ENCODE measurements around the gene LAG3.
"Not testable (repeated sequence)": the region's sequence is repeated elsewhere in the genome, so short reads cannot be mapped to it uniquely, and the experiment has no call there.

Gene LAG3

GRCh38 chr12:6734506-6735387 lies 37.6 kb upstream of the LAG3 start:
- DNase-seq (ENCODE audit: low read depth): no peak
- no peak overlapping the region for H3K4me3 ChIP-seq (ENCODE audit: low read length)
- TF ChIP-seq CTCF (IDR thresholded peaks at IDR 0.05; ENCODE audit: insufficient read depth, low read depth, low read length, missing control alignments): no peak

GRCh38 chr12:6735448-6736191 lies 36.7 kb upstream of the LAG3 start:
- no peak overlapping the region for H3K4me3 ChIP-seq (ENCODE audit: low read length)

GRCh38 chr12:6736754-6737153 lies 35.6 kb upstream of the LAG3 start:
- no peak for TF ChIP-seq CTCF (IDR thresholded peaks at IDR 0.05; ENCODE audit: insufficient read depth, low read depth, low read length, missing control alignments)
- no peak overlapping the region for H3K4me3 ChIP-seq (ENCODE audit: low read length)
- no peak for DNase-seq (ENCODE audit: low read depth)

More at GRCh38 chr12:6735448-6736191, 36.7 kb upstream of the LAG3 start:
- peak; percentile 88 for TF ChIP-seq CTCF (IDR thresholded peaks at IDR 0.05; ENCODE audit: insufficient read depth, low read depth, low read length, missing control alignments)
- peak; percentile 97 for DNase-seq (ENCODE audit: low read depth)

GRCh38 chr12:6742080-6742479 lies 30.2 kb upstream of the LAG3 start:
- DNase-seq (ENCODE audit: low read depth); H3K4me3 ChIP-seq (ENCODE audit: low read length): not testable (repeated sequence)

GRCh38 chr12:6742834-6743233 lies 29.5 kb upstream of the LAG3 start:
- no peak for DNase-seq (ENCODE audit: low read depth)
- no peak overlapping the region for H3K4me3 ChIP-seq (ENCODE audit: low read length)
- TF ChIP-seq CTCF (IDR thresholded peaks at IDR 0.05; ENCODE audit: insufficient read depth, low read depth, low read length, missing control alignments): no peak

- H3K4me3 ChIP-seq (ENCODE audit: low read length); DNase-seq (ENCODE audit: low read depth): not testable (repeated sequence)
Measured at GRCh38 chr12:6743300-6743699, 29.0 kb upstream of the LAG3 start.

- no peak for TF ChIP-seq CTCF (IDR thresholded peaks at IDR 0.05; ENCODE audit: insufficient read depth, low read depth, low read length, missing control alignments)
- H3K4me3 ChIP-seq (ENCODE audit: low read length): no peak overlapping the region
- DNase-seq (ENCODE audit: low read depth): peak; percentile 87
Measured at GRCh38 chr12:6745741-6746525, 26.4 kb upstream of the LAG3 start.
